Activated effector memory CD4-positive, alpha-beta T cell treated with Interleukin-2 at 50 U/mL for 16 hours (primary cell): ENCODE results near the gene ARHGAP23.
"Not testable (repeated sequence)": the region's sequence is repeated elsewhere in the genome, so short reads cannot be mapped to it uniquely, and the experiment has no call there.

ENCODE experiments used
- DNase-seq: peaks from one replicate; pipeline ENCODE4 v3.0.0-alpha.2; 2020

ARHGAP23 gene

DNA sequence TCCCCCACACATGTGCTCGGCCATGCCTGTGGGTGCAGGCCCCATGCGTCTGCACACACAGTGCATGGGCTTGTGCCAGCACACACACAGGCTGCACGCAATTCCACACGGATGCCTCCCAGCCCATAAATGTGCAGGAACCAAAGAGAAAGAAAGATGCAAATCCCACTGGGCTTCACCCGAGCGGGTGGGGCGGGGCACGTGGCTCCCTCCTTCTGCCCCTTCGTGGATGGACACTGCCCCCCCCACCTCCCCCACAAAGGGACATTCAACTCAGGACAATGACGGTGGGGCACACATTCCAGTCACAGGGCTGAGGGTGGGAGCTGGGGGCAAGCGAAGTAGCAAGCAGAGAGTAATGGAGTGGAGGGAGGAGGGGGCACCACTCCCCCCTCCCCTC is 102.6 kb downstream of the ARHGAP23 start:
- not testable (repeated sequence) for DNase-seq

GRCh38 chr17:38531761-38532160 is 103.5 kb downstream of the ARHGAP23 start:
- not testable (repeated sequence) for DNase-seq

GRCh38 chr17:38532451-38532850 is 104.2 kb downstream of the ARHGAP23 start:
- DNase-seq = no peak

- no peak for DNase-seq
These were observed 105.0 kb downstream of the ARHGAP23 start for GRCh38 chr17:38533241-38533640.

DNA sequence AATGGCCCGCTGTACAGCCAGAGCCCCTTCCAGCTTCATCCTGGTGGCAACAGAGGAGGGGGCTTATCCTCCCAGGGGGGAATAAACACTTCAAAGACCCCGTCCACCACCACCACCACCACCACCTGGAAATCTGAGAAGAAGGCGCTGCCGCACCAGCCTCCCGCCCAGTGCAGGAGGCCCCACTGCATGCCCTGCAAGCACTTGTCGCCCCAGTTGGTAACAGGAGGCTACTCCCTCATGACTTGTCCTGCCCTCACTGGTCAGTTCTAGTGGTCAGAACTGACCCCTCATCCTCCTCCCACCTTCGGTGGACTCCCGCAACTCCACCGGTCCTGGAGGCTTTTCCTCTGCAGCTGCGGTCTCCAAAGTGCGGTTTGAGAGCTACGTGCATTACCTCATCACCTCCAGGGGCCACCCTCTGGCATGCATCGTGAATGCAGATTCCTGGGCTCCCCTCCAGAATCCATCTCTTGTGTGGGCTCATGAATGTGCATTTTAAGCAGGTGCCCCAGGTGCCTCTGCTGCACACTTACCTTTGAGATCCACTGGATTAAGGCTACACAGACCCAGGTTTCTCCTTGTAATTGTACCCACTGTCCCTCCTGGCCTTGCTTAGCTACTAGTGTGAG is 105.7 kb downstream of the ARHGAP23 start:
- DNase-seq = no peak

- no peak for DNase-seq
These were observed 106.2 kb downstream of the ARHGAP23 start for GRCh38 chr17:38534498-38534885.

DNA sequence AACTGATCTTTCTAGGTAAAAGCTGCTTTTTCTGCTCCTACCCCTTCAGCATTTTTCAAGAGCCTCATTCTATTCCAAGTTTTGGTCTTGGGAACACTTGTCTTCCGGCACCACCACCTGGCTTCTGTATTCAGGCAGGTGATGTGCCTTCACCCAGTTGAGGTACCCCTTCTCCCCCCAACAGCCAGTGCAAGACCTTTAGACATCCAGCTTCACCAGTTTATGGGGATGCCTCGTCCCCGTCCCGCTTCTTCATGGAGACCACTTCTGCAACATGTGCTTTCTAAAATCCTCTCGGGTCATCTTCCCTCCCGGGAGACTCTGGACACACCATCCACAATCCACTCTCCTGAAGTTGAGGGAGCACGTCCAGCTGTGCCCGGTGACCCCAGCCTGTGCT is 107.6 kb downstream of the ARHGAP23 start:
- no peak for DNase-seq

GRCh38 chr17:38536661-38537060 is 108.4 kb downstream of the ARHGAP23 start:
- no peak for DNase-seq

DNA sequence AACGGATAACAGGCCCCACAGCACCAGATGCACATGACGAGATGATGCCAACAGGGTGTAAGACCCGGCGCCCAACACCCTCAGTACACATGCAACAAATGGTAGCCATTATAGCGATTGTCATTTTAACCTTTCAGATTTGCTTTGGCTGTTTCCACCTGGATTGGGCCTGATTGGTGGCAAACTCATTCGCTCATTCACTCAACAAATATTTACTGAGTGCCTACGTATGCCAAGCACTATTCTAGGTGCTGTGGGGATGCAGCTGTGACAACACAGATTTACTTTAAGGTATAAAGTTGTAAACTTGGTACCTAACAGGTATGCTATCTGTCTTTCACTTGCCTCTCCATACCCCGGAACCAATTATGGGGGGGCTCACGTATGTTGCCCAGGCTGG is 110.6 kb downstream of the ARHGAP23 start:
- DNase-seq = no peak

GRCh38 chr17:38539386-38539785 is 111.1 kb downstream of the ARHGAP23 start:
- DNase-seq = no peak

DNA sequence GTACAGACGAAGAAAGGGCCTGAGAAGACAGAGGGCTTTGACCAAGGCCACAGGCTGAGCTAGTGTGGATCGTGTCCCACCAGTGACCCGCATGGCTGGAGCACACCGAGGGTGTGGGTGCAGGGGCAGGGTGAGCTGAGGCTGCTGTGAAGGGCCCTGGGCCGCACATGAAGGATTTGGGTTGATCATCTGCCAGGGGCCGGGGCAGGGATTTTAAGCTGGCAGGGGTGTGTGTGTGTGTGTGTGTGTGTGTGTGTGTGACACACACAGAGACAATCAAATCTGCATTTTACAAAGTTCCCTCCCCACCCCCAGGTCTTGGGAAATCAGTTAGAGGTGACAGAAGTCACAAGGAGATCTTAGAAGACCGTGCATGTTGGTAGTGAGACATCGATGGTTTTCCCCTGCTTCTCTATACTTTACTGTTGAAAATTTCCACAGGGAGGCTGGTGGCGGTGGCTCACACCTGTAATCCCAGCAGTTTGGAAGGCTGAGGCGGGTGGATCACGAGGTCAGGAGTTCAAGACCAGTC is 112.3 kb downstream of the ARHGAP23 start:
- no peak for DNase-seq

- DNase-seq = no peak
These were observed 113.0 kb downstream of the ARHGAP23 start for GRCh38 chr17:38541281-38541680.

- DNase-seq = no peak
These were observed 114.0 kb downstream of the ARHGAP23 start for GRCh38 chr17:38542286-38542685.

GRCh38 chr17:38543403-38544174 is 115.3 kb downstream of the ARHGAP23 start:
- no peak for DNase-seq

GRCh38 chr17:38544175-38544838 is 116.0 kb downstream of the ARHGAP23 start:
- no peak for DNase-seq

GRCh38 chr17:38544839-38545209 is 116.6 kb downstream of the ARHGAP23 start:
- no peak for DNase-seq

GRCh38 chr17:38545531-38546225 is 117.4 kb downstream of the ARHGAP23 start:
- no peak for DNase-seq

DNA sequence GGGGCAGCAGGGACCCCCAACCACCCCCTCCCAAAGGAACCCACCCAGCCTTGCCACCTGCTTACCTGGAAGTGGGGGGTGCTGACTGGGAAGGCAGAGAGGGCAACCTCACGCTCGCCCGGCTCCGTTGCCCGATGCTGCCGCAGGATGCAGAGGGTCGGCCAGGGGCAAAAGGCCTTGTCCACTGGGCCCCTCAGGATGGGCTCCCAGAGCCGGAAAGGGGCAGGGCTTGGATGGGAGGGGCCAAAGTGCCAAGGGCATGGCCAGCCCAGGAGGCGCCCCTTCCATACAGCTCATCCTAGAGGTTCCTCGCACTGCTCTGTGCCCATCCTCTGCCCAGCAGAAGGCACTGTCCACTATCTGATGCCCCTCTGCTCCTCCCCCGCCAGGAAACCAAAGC is 118.1 kb downstream of the ARHGAP23 start:
- DNase-seq = no peak

DNA sequence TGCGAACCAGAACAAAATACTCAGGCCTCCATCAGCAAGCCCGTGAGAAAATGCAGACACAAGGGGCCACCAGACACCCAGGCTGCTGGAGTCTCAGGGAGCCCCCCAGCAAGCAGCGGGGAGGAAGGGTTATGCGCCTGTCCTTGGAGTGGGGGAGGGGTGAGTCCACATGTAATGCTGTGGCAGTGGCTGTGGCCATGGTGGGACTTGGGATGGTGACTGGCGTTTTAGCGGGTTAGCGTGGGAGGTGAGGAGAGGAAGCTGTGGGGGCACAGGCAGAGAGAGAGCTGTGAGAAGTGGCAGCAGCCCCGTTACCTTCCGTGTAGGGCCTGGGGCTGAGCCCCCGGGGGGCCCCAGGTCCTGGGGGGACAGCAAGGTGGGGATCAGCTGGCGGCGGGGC is 119.2 kb downstream of the ARHGAP23 start:
- no peak for DNase-seq

GRCh38 chr17:38549285-38549684 is 121.0 kb downstream of the ARHGAP23 start:
- no peak for DNase-seq

DNA sequence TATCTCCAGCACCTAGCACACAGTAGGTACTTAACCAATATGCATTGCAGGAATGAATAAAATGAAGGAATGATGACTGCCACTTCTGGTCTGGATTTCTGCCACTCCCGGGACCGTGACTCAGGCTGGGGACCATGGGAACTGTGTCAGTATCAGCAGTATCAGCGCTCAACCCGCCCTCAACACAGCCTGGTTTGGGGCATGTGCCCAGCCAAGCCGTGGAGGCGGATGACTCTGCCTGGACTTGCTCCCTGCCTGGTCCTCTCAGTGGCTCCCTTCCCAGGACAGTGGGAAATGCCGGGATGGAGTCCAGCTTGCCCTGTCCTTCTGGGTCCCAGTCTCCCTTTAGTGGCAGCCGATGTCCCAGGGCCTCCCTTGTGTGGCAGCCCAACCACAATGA is 122.4 kb downstream of the ARHGAP23 start:
- no peak for DNase-seq

- DNase-seq = no peak
These were observed 122.9 kb downstream of the ARHGAP23 start for GRCh38 chr17:38551121-38551520.

- DNase-seq = no peak
These were observed 124.1 kb downstream of the ARHGAP23 start for GRCh38 chr17:38552343-38552742.
